Body of pancreas (tissue), 4 donors: ENCODE measurements around the gene GGT1. TPM values are rescaled to one million over a fixed set of nuclear protein-coding genes. Genes with fewer than 3 reads are reported as not detected.
A peak's percentile ranks its signal among the peaks of the same experiment; 100 is the strongest.

Source experiments
- ATAC-seq: fragments of 150-250 bp; one replicate; pipeline ENCODE4 v1.9.1; 2016
- DNase-seq, 4 donors: peaks; one replicate each; pipeline ENCODE4 v3.0.0-alpha.2; 2019
- H3K27ac ChIP-seq, 4 donors: fragments of 200-600 bp; sonication (generic); 1 replicate in 3 of 4; 2 replicates in 1 of 4; pipeline versions ENCODE4 v1.5.1 to v1.6.1; 2016 to 2019; ENCODE audit warnings: mild to moderate bottlenecking in 1 of 4, mixed read lengths in 1 of 4, moderate library complexity in 1 of 4
- H3K27me3 ChIP-seq, 2 donors: fragments of 200-600 bp; sonication (generic); one replicate each; pipeline ENCODE4 v1.6.0; 2016; ENCODE audit warnings: mild to moderate bottlenecking in 1 of 2
- H3K36me3 ChIP-seq, 2 donors: fragments of 200-600 bp; sonication (generic); replicated peaks in 1 of 2; 2 replicates each; pipeline ENCODE4 v1.5.1; 2016; ENCODE audit warnings: low read depth in 2 of 2; ENCODE audit not compliant: insufficient read depth in 1 of 2
- H3K4me1 ChIP-seq: fragments of 200-600 bp; sonication (generic); one replicate; pipeline ENCODE4 v1.6.0; 2016
- H3K4me3 ChIP-seq, 2 donors: fragments of 200-600 bp; sonication (generic); 1 replicate in 1 of 2; 2 replicates in 1 of 2; pipeline ENCODE4 v1.5.1; 2016 to 2019
- H3K9me3 ChIP-seq, 3 donors: fragments of 200-600 bp; sonication (generic); 1 replicate in 2 of 3; 2 replicates in 1 of 3; pipeline ENCODE4 v1.5.1; 2016
- CTCF ChIP-seq, 7 experiments: fragments of 450-650 bp in 4 of 7; fragments of 200-600 bp in 3 of 7; sonication (generic) in 3 of 7; IDR thresholded peaks; one replicate each; pipeline ENCODE4 v1.5.1; 2016 to 2019; ENCODE audit warnings: antibody characterized with exemption in 7 of 7
- POLR2A ChIP-seq, 3 donors: fragments of 450-650 bp; IDR thresholded peaks; one replicate each; pipeline ENCODE4 v1.6.1; 2016; ENCODE audit warnings: antibody characterized with exemption in 3 of 3, mild to moderate bottlenecking in 2 of 3
- WGBS, 2 donors: methylation state at CpG; one replicate each; pipeline ENCODE4 v1.1.5; 2017; 5-methylcytosine and 5-hydroxymethylcytosine counted together
- intact Hi-C: fragments of 100-400 bp; cut with DNase I; formaldehyde crosslinking; loops from one replicate; pipeline ENCODE4 v1.15.1; 2023
- total RNA-seq, 2 donors: library from RNA; depleted of rRNA; stranded (reverse); fragments of >200 nt; gene quantifications; one replicate each; pipeline ENCODE4 v1.1.0, GENCODE V29; 2016

GGT1 gene
- total RNA-seq, 2 donors from 2014 or later = 45.4 to 58.7 TPM

GRCh38 chr22:24559471-24559870, 43.5 kb upstream of the GGT1 start:
- Histone ChIP-seq H3K27ac (no peak overlapping the region), H3K9me3 (no peaks in the 10 kb centered on the region), H3K36me3 (peaks cover 0 to 12% of the 10 kb centered on the region in 2 donors), H3K27me3 (no peaks in the 10 kb centered on the region), H3K4me3 (no peak overlapping the region), H3K4me1 (peaks cover 24% of the 10 kb centered on the region)
- no peak for TF ChIP-seq CTCF (IDR thresholded peaks at IDR 0.05)
- no peak for TF ChIP-seq POLR2A (IDR thresholded peaks at IDR 0.05)
- intact Hi-C loops = no loop called here
- no peak for DNase-seq
- ATAC-seq = no peak
- WGBS, 2 donors = 53 to 54% methylated on average over 4 of the region's 4 CpGs

GRCh38 chr22:24563246-24563645, 39.7 kb upstream of the GGT1 start:
- no peak overlapping the region for H3K27ac ChIP-seq
- H3K4me1 ChIP-seq = peaks cover 20% of the 10 kb centered on the region
- WGBS, 2 donors = 81 to 94% methylated on average over 2 of the region's 2 CpGs
- TF ChIP-seq POLR2A (IDR thresholded peaks at IDR 0.05) (no peak), CTCF (IDR thresholded peaks at IDR 0.05) (no peak)
- DNase-seq (no peak), ATAC-seq (no peak)
- H3K36me3 ChIP-seq = peaks cover 0 to 8% of the 10 kb centered on the region in 2 donors
- H3K27me3 ChIP-seq = no peaks in the 10 kb centered on the region
- no peak overlapping the region for H3K4me3 ChIP-seq
- intact Hi-C loops = no loop called here
- no peaks in the 10 kb centered on the region for H3K9me3 ChIP-seq

- Histone ChIP-seq H3K27ac (no peak overlapping the region), H3K27me3 (no peaks in the 10 kb centered on the region), H3K36me3 (peaks cover 0 to 7% of the 10 kb centered on the region in 2 donors), H3K4me3 (no peak overlapping the region), H3K4me1 (peaks cover 20% of the 10 kb centered on the region), H3K9me3 (no peaks in the 10 kb centered on the region)
- intact Hi-C loops = no loop called here
- DNase-seq (no peak), ATAC-seq (peak; percentile 24)
- WGBS, 2 donors = 46 to 52% methylated on average over 2 of the region's 2 CpGs
- TF ChIP-seq CTCF (IDR thresholded peaks at IDR 0.05) (no peak), POLR2A (IDR thresholded peaks at IDR 0.05) (no peak)
Observed at GRCh38 chr22:24564376-24565058, 38.5 kb upstream of the GGT1 start.

GRCh38 chr22:24565077-24565476, 37.9 kb upstream of the GGT1 start:
- Histone ChIP-seq H3K9me3 (no peaks in the 10 kb centered on the region), H3K27ac (no peak overlapping the region), H3K4me1 (peaks cover 20% of the 10 kb centered on the region), H3K27me3 (no peaks in the 10 kb centered on the region), H3K36me3 (peaks cover 0 to 7% of the 10 kb centered on the region in 2 donors), H3K4me3 (no peak overlapping the region)
- ATAC-seq = no peak
- 88 to 94% methylated on average over 2 of the region's 2 CpGs for WGBS, 2 donors
- intact Hi-C loops = no loop called here
- no peak for TF ChIP-seq POLR2A (IDR thresholded peaks at IDR 0.05)
- no peak for TF ChIP-seq CTCF (IDR thresholded peaks at IDR 0.05)
- DNase-seq = no peak
